ES-I3 (cell line): ENCODE measurements around the gene ASIP.

Source experiments
- H3K36me3 ChIP-seq: 2 replicates; pipeline ENCODE4 v1.6.1; 2013; ENCODE audit warnings: mild to moderate bottlenecking, low read length, control low read depth, moderate library complexity; ENCODE audit not compliant: insufficient read depth
- H3K4me1 ChIP-seq: 2 replicates; pipeline ENCODE4 v1.6.1; 2013; ENCODE audit warnings: mild to moderate bottlenecking, control low read depth, low read length; ENCODE audit not compliant: insufficient read depth
- H3K9ac ChIP-seq: 2 replicates; pipeline ENCODE4 v1.6.1; 2013; ENCODE audit warnings: low read depth, mild to moderate bottlenecking, low read length, moderate library complexity
- H3K9me3 ChIP-seq: 2 replicates; pipeline ENCODE4 v1.6.1; 2013; ENCODE audit warnings: mild to moderate bottlenecking, low read length, moderate library complexity; ENCODE audit not compliant: control insufficient read depth, insufficient read depth

The ASIP gene

DNA sequence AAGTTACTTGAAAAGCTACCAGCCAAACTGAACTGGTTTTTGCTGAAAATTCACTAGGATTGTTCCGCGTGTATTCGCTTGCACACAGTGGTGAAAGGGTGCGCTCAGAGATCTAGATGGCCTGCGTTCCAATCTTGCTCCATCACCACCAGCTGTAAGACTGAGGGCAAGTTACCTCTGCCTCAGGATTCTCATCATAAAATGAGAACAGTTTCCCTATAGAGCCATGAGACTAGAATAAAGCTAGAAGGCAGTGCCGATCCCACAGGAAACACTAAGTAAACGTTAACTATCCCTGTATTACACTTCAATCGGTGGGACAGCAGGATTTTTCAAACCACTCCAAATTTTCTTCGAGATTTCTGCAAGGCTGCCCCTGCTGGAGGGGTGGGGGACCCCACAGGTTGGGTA lies 61.1 kb downstream of the ASIP start:
- H3K9ac ChIP-seq: peak overlapping the region; percentile 64
- H3K9me3 ChIP-seq: no peaks in the 10 kb centered on the region
- H3K36me3 ChIP-seq: 0 out of 2 replicates have a peak, but pooled peaks cover 4% of the 10 kb centered on the region
- H3K4me1 ChIP-seq: peaks cover 13% of the 10 kb centered on the region

DNA sequence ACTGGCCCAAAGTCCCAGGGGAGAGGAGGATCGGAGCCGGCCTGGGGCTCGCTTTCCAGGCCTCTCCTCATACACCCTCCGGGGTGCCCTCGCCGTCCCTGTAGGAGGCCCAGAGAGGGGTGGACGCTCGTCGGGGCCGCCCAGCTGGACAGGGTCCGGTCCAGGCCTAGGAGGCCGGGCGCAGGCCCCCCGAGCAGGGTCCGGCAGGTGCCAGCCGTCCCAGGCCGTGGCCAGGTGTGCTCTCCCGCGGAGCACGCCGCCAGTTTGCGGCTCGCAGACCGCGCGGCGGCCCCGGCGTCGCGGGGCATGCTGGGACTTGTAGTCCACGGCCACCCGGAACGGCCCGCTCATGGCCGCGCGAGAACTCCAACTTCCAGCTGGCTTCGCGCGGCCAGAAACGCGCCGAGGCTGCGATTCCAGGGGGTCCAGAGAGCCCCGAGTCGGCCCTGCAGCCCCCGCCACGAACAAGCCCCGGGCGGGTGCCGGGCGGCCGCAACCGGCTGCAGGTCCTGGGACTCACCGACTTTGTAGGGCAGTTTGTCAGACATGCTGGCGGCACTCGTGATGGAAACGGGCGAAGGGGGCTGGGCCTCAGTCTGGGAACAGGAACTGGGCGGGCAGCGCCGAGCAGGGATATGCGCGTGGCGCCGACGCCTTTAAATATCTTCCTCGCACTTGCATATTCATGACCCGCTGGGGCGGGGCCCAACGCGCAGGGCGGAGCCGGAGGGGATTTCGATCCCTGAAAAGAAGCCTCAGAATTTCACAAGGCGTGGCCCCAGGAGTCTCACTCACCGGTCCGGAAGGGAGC lies 61.7 kb downstream of the ASIP start, which contains the start of gene AHCY:
Gene AHCY, minus strand, starts transcription at position 633 of the 811 bp plus-strand sequence. Its CDS starts 85 bp downstream, at position 548.
- Histone ChIP-seq H3K9me3 (no peaks in the 10 kb centered on the region), H3K36me3 (0 out of 2 replicates have a peak, but pooled peaks cover 4% of the 10 kb centered on the region), H3K9ac (peak within 1 kb of the TSS; percentile 64), H3K4me1 (peaks cover 13% of the 10 kb centered on the region)

DNA sequence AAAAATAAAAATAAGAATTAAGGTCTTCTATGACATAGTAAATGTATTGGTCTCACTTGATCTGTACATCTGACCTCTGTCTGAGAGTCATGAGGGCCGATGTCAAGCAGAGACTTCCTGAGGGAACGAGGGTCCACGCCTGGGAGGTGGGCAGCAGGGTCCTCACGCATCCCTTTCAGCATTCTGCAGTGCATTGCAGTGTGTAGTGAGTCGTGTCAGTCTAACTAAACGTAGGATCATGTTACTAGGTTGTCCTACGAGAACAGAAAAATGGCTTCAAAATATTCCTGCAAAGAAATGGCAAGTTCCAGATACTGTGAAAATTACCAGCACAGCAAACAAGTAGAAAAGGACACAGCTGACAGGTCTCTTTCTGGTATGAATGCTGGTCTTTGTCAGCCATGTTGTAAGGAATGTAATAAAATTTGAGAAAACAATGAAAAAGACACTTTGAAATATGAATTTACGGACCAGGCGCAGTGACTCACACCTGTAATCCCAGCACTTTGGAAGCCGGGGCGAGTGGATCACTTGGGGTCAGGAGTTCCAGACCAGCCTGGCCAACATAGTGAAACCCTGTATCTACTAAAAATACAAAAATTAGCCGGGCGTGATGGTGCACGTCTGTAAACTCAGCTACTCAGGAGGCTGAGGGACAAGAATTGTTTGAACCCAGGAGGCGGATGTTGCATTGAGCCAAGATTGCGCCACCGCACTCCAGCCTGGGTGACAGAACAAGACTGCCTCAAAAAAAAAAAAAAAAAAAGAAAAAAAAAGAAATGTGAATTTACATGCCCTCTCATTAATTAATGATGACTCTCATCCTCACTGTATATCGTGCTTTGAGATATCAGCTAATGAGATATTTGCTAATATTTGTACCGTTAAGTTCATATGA lies 64.4 kb downstream of the ASIP start:
- H3K9ac ChIP-seq: no peak overlapping the region
- peaks cover 10% of the 10 kb centered on the region for H3K4me1 ChIP-seq
- H3K36me3 ChIP-seq: no peaks in the 10 kb centered on the region
- H3K9me3 ChIP-seq: no peaks in the 10 kb centered on the region

DNA sequence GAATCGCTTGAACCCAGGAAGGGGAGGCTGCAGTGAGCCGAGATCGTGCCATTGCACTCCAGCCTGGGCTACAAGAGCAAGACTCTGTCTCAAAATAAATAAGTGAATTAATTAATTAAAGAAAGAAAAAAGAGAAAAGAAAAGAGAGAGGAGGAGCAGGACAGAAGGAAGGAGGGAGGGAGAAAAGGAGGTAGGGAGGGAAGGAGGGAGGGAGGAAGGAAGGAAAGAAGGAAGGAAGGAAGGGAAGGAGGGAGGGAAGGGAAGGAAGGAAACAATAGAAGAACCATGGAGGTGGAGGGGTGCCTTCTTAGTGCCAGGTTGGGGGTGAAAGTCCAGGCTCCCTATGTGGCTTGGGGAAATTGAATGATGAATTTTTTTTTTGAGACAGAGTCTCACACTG lies 68.5 kb downstream of the ASIP start:
- Histone ChIP-seq H3K9me3 (no peaks in the 10 kb centered on the region), H3K4me1 (no peaks in the 10 kb centered on the region), H3K36me3 (no peaks in the 10 kb centered on the region), H3K9ac (no peak overlapping the region)

DNA sequence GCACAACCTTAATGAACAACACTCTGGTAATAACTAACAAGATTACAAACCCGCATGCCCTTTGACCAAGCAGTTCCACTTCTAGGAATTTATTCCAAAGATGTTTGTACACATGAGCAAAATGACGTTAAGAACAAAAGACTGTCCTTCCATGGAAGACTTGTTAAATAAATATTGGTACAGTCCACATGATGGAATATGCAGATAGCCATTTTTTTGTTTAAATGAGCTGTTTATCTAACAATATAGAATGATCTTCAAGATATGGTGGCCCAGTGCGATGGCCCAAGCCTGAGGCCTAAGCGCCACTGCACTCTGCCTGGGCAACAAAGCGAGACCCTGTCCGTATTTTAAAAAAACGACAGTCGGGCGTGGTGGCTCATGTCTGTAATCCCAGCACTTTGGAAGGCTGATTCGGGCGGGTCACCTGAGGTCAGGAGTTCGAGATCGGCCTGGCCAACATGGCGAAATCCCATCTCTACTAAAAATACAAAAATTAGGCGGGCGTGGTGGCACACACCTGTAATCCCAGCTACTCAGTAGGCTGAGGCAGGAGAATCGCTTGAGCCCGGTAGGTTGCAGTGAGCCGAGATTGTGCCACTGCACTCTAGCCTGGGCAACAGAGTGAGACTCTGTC lies 69.4 kb downstream of the ASIP start:
- H3K4me1 ChIP-seq: no peaks in the 10 kb centered on the region
- no peaks in the 10 kb centered on the region for H3K9me3 ChIP-seq
- H3K9ac ChIP-seq: no peak overlapping the region
- H3K36me3 ChIP-seq: no peaks in the 10 kb centered on the region

DNA sequence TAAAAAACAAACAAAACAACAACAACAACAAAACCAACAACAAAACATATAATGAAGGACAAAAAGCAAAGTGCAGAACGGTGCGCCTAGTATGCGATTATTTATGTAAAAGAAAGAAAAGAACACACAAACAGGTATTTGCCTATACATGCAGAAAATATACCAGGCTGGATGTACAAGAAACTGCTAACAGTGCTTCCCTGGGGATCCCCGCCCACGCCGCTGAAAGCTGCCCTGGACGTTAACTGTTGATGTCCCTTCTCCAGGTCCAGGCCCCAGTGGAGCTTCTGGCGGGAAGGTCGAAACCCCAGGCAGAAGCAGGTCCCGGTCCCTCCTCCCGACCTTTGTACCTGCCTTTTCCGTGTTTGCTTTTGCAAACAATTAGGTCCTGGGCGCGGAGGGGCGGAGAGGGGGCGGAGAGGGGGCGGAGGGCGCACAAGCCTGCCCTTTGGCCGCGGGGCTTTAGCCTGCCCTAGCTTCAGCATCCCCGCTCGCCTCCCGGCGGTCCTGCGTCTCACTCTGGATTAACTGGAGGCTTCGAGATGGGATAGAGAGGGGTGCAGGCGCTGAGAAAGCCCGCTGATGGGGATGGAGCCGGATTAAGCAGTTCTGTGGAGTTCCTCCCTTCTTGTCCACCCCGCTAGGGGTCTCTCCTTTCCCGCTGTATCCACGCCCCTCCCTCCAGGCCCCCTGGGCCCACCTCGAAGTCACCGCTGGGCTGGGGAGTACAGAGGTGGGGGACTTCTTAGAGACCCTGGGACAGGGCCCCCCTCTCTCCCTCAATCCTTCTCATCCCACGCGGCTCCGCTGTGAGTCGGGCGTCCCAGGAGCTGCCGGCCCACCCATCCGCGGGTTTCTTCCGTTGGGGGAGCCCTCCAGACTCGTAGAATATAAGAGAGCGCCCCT lies 70.1 kb downstream of the ASIP start:
- Histone ChIP-seq H3K9me3 (no peaks in the 10 kb centered on the region), H3K36me3 (no peaks in the 10 kb centered on the region), H3K4me1 (no peaks in the 10 kb centered on the region), H3K9ac (peak overlapping the region; percentile 54; the same call in 1 of the 2 replicates)

DNA sequence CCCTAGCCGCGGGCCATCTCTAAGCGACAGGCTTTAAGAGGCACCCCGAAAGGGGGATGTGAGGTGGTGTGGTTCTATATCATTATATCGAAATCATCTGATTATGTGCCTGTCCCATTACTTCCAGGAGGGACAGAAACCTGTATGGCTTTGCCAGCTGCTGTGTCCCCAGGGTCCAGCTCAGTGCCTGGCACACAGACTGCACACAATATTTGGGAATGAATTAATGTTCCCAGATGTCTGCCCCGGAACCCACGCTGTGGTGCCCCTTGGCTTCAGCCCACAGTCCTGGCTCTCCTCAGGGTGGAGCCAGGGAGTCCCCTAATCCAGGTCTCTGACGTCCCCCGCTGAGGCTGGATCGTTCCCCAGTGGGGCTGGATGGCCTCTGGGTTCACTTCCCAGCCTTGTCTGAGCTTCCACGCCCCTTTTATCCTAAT lies 70.8 kb downstream of the ASIP start:
- no peaks in the 10 kb centered on the region for H3K9me3 ChIP-seq
- H3K9ac ChIP-seq: peak overlapping the region; percentile 54; the same call in 1 of the 2 replicates
- no peaks in the 10 kb centered on the region for H3K4me1 ChIP-seq
- no peaks in the 10 kb centered on the region for H3K36me3 ChIP-seq

DNA sequence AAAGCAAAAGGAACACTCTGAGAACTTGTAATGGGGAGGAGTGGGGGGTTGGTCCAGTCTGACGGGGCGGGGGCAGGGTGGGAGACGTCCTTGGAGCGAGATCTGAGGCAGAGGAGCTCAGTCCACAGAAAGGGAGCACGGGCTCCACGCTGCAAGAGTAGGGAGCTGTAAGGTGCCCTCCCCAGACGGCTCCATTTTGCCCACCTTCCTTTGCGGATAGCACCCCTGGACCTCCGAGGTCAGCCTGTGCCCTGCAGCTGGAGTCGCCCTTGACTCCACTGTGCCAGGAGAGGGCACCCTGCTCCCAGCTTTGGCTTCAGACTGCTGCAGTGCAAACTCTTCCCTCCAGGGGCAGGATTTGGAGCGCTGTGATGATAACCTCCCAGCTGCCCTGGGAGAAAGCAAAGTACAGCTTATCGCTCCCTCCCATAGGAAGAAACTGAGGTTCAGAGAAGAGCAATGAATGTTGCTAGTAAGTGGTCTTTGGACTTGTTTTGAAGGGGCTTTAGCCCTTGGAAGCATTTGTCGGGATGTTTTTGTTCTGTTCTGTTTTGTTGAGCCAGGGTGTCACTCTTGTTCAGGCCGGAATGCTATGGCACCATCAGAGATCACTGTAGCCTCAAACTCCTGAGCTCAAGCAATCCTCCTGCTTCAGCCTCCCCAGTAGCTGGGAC lies 71.5 kb downstream of the ASIP start:
- no peaks in the 10 kb centered on the region for H3K9me3 ChIP-seq
- no peaks in the 10 kb centered on the region for H3K36me3 ChIP-seq
- H3K4me1 ChIP-seq: no peaks in the 10 kb centered on the region
- H3K9ac ChIP-seq: peak overlapping the region; percentile 54; the same call in 1 of the 2 replicates

DNA sequence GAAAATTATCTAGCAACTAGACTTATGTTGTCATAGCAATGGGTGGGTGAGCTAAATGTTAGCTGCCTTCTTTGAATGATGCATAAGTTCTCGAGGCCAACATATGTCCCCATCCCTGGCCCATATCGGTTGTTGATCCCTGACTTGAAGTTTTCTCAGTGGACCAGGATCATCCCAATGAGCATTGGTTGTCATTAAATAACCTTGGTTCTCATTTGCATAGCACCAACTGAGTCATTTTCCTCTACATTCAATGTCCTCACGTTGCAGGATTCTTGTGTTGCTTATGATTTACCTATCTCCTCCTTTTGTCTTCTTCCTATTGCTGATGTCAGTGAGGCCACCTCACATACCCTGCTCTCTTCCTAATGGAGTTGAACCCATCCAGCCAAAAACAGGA lies 74.0 kb downstream of the ASIP start:
- peaks cover 15% of the 10 kb centered on the region for H3K4me1 ChIP-seq

DNA sequence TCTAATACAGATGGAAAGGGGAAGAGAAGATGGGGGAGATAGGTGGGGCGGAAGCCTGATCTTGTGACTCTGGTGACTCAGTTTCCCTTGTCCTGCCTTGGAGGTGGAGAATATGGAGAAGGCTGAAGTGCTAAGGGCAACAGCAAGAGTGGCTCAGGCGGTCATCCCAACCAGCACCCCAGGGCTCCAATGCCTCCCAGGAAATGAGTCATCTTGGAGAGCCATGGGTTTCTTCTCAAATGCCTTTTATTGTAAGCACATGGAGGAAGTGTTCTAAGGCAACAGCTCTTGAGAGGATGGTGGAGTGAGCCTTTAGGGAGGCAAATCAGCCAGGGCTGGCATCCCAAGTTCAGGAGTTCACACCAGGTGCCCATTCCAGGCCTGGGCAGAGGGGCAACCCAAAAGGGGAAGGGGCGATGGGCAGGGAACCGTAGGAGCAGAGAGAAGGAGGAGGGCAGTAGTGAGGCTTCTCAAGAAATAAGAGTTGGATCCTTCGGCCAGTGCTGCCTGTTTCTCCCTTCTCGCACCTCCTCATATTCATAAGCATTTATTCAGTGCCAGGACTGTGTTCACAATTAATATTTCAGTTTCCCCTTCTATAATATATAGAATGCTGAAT lies 75.1 kb downstream of the ASIP start:
- Histone ChIP-seq H3K36me3 (no peaks in the 10 kb centered on the region), H3K4me1 (peaks cover 15% of the 10 kb centered on the region), H3K9me3 (no peaks in the 10 kb centered on the region), H3K9ac (no peak overlapping the region)

More for the DNA sequence above, 74.0 kb downstream of the ASIP start:
- no peaks in the 10 kb centered on the region for H3K9me3 ChIP-seq
- H3K9ac ChIP-seq: no peak overlapping the region
- H3K36me3 ChIP-seq: no peaks in the 10 kb centered on the region
